ENCODE results near the gene ZMYND11.

The ZMYND11 gene

GRCh38 chr10:127612-128432 lies 7.4 kb upstream of the ZMYND11 start:
- TF ChIP-seq ZNF157 (tag by site-specific recombination; IDR thresholded peaks at IDR 0.05) (no peak), HOXD13 (CRISPR knock-in tag; IDR thresholded peaks at IDR 0.05; ENCODE audit: borderline replicate concordance) (no peak), ZNF214 (tag by site-specific recombination; IDR thresholded peaks at IDR 0.05; ENCODE audit: borderline replicate concordance) (no peak), HIC1 (tag by site-specific recombination; IDR thresholded peaks at IDR 0.05) (no peak), ZNF114 (tag by site-specific recombination; IDR thresholded peaks at IDR 0.05) (no peak), ZNF514 (tag by site-specific recombination; IDR thresholded peaks at IDR 0.05) (no peak), ZNF18 (tag by site-specific recombination; IDR thresholded peaks at IDR 0.05) (no peak), KLF8 (tag by site-specific recombination; IDR thresholded peaks at IDR 0.05) (no peak), ZNF530 (tag by site-specific recombination; IDR thresholded peaks at IDR 0.05; ENCODE audit: low read depth) (no peak), ZBTB20 (tag by site-specific recombination; IDR thresholded peaks at IDR 0.05) (no peak), ZNF184 (tag by site-specific recombination; IDR thresholded peaks at IDR 0.05) (no peak), ZNF266 (tag by site-specific recombination; IDR thresholded peaks at IDR 0.05; ENCODE audit: low read depth) (no peak)
- H3K4me3 ChIP-seq (ENCODE audit: low read depth, low read length) = no peak overlapping the region
- POLR2A ChIA-PET = no interaction called here

GRCh38 chr10:129810-130209 lies 5.4 kb upstream of the ZMYND11 start:
- H3K9me3 ChIP-seq (ENCODE audit: control insufficient read depth, insufficient read depth, low read depth, low read length) = no peaks in the 10 kb centered on the region
- POLR2A ChIA-PET = no interaction called here
- CTCF ChIA-PET = no interaction called here
- no peak overlapping the region for H3K4me3 ChIP-seq (ENCODE audit: low read depth, low read length)
- H3K4me1 ChIP-seq (ENCODE audit: control insufficient read depth, insufficient read depth, low read length) = peaks cover 18% of the 10 kb centered on the region
- H3K36me3 ChIP-seq (ENCODE audit: control insufficient read depth in 2 of 2, insufficient read depth in 1 of 2, low read length in 2 of 2) = no peaks in the 10 kb centered on the region
- H3K27ac ChIP-seq (ENCODE audit: extremely low read depth, low read depth, low read length) = no peak overlapping the region
- TF ChIP-seq ZNF404 (tag by site-specific recombination; IDR thresholded peaks at IDR 0.05) = no peak
- no peak for TF ChIP-seq ZNF777 (tag by site-specific recombination; IDR thresholded peaks at IDR 0.05; ENCODE audit: borderline replicate concordance)
- TF ChIP-seq HOXA7 (CRISPR knock-in tag; IDR thresholded peaks at IDR 0.05; ENCODE audit: borderline replicate concordance) = no peak
- TF ChIP-seq BCL11B (tag by site-specific recombination; IDR thresholded peaks at IDR 0.05; ENCODE audit: low read depth) = no peak
- no peak for TF ChIP-seq ZNF658 (tag by site-specific recombination; IDR thresholded peaks at IDR 0.05)
- no peak for TF ChIP-seq ZNF449 (tag by site-specific recombination; IDR thresholded peaks at IDR 0.05)
- TF ChIP-seq ZNF133 (tag by site-specific recombination; IDR thresholded peaks at IDR 0.05) = no peak
- TF ChIP-seq ZNF214 (tag by site-specific recombination; IDR thresholded peaks at IDR 0.05; ENCODE audit: borderline replicate concordance) = no peak
- no peak for TF ChIP-seq ZNF311 (tag by site-specific recombination; IDR thresholded peaks at IDR 0.05; ENCODE audit: borderline replicate concordance)
- no peak for TF ChIP-seq ZSCAN16 (tag by site-specific recombination; IDR thresholded peaks at IDR 0.05)
- no peak for TF ChIP-seq ZNF211 (tag by site-specific recombination; IDR thresholded peaks at IDR 0.05; ENCODE audit: low read depth)
- TF ChIP-seq ZNF248 (tag by site-specific recombination; IDR thresholded peaks at IDR 0.05) = no peak
- no peak for TF ChIP-seq GLIS1 (tag by site-specific recombination; IDR thresholded peaks at IDR 0.05)
- no peak for TF ChIP-seq ZNF776 (tag by site-specific recombination; IDR thresholded peaks at IDR 0.05; ENCODE audit: borderline replicate concordance)
- no peak for TF ChIP-seq ZIC2 (tag by site-specific recombination; IDR thresholded peaks at IDR 0.05)
- no peak for TF ChIP-seq TRIM28 (IDR thresholded peaks at IDR 0.05; ENCODE audit: borderline replicate concordance, low read length)
- no peak for TF ChIP-seq ZBTB21 (tag by site-specific recombination; IDR thresholded peaks at IDR 0.05)
- no peak for TF ChIP-seq ZNF560 (tag by site-specific recombination; IDR thresholded peaks at IDR 0.05; ENCODE audit: borderline replicate concordance)
- TF ChIP-seq ZBTB20 (tag by site-specific recombination; IDR thresholded peaks at IDR 0.05) = no peak

More at GRCh38 chr10:127612-128432, 7.4 kb upstream of the ZMYND11 start:
- Histone ChIP-seq H3K4me1 (ENCODE audit: control insufficient read depth, insufficient read depth, low read length) (peaks cover 11% of the 10 kb centered on the region), H3K27ac (ENCODE audit: extremely low read depth, low read depth, low read length) (no peak overlapping the region), H3K9me3 (ENCODE audit: control insufficient read depth, insufficient read depth, low read depth, low read length) (no peaks in the 10 kb centered on the region), H3K36me3 (ENCODE audit: control insufficient read depth in 2 of 2, insufficient read depth in 1 of 2, low read length in 2 of 2) (no peaks in the 10 kb centered on the region)
- CTCF ChIA-PET = no interaction called here
